MM.1S (cell line): Measurements from ENCODE around the gene RBFOX1.

Source experiments
- DNase-seq: peaks from one replicate; pipeline ENCODE4 v3.0.0-alpha.2; 2015
- H2AFZ ChIP-seq: fragments of 300-600 bp; sonication (generic); 2 replicates; pipeline ENCODE4 v1.6.0; 2016; ENCODE audit warnings: antibody characterized with exemption, low read length
- H3F3A ChIP-seq: fragments of 300-600 bp; sonication (generic); 2 replicates; pipeline ENCODE4 v1.6.1; 2016; ENCODE audit warnings: mild to moderate bottlenecking, antibody characterized with exemption, low read length, moderate library complexity, mixed read lengths; ENCODE audit not compliant: insufficient read depth
- H3K27ac ChIP-seq: fragments of 300-600 bp; sonication (generic); 2 replicates; pipeline ENCODE4 v1.5.1; 2016; ENCODE audit warnings: mild to moderate bottlenecking, low read length
- H3K27me3 ChIP-seq: fragments of 300-600 bp; sonication (generic); replicated peaks from 2 replicates; pipeline ENCODE4 v1.6.0; 2016; ENCODE audit warnings: low read length; ENCODE audit not compliant: insufficient read depth
- H3K36me3 ChIP-seq: fragments of 300-600 bp; sonication (generic); replicated peaks from 2 replicates; pipeline ENCODE4 v1.6.1; 2016; ENCODE audit warnings: mild to moderate bottlenecking, low read length, mixed read lengths; ENCODE audit not compliant: insufficient read depth
- H3K4me1 ChIP-seq: fragments of 300-600 bp; sonication (generic); 2 replicates; pipeline ENCODE4 v1.6.1; 2016; ENCODE audit warnings: low read length, mixed read lengths
- H3K4me2 ChIP-seq: fragments of 300-600 bp; sonication (generic); 2 replicates; pipeline ENCODE4 v1.6.0; 2016; ENCODE audit warnings: low read depth, low read length
- H3K4me3 ChIP-seq: fragments of 300-600 bp; sonication (generic); 2 replicates; pipeline ENCODE4 v1.5.1; 2016; ENCODE audit warnings: low read length, mixed read lengths
- H3K79me2 ChIP-seq: fragments of 300-600 bp; sonication (generic); 2 replicates; pipeline ENCODE4 v1.6.1; 2016; ENCODE audit warnings: mixed run types, low read length, mixed read lengths
- H3K9ac ChIP-seq: fragments of 300-600 bp; sonication (generic); 2 replicates; pipeline ENCODE4 v1.6.1; 2016; ENCODE audit warnings: low read length, mixed read lengths
- H3K9me2 ChIP-seq: fragments of 300-600 bp; sonication (generic); replicated peaks from 2 replicates; pipeline ENCODE4 v1.6.1; 2016; ENCODE audit warnings: mild to moderate bottlenecking, low read length, mixed read lengths; ENCODE audit not compliant: insufficient read depth
- H3K9me3 ChIP-seq: fragments of 300-600 bp; sonication (generic); replicated peaks from 2 replicates; pipeline ENCODE4 v1.6.1; 2016; ENCODE audit warnings: mild to moderate bottlenecking, low read length, mixed read lengths; ENCODE audit not compliant: insufficient read depth
- H4K20me1 ChIP-seq: fragments of 300-600 bp; sonication (generic); 2 replicates; pipeline ENCODE4 v1.6.1; 2016; ENCODE audit warnings: mild to moderate bottlenecking, low read length, moderate library complexity, mixed read lengths; ENCODE audit not compliant: insufficient read depth
- EZH2 ChIP-seq: fragments of 300-600 bp; sonication (generic); optimal IDR thresholded peaks from 2 replicates; pipeline ENCODE3; 2017; ENCODE audit warnings: low read depth, mild to moderate bottlenecking, antibody characterized with exemption, low read length, mixed read lengths
- EZH2phosphoT487 ChIP-seq: fragments of 300-600 bp; sonication (generic); IDR thresholded peaks from 2 replicates; pipeline ENCODE4 v1.6.1; 2018; ENCODE audit warnings: antibody characterized with exemption, low read length
- TF ChIP-seq, protein P1 (sequence below): fragments of 300-600 bp; sonication (generic); IDR thresholded peaks from 2 replicates; pipeline ENCODE4 v1.5.1; 2016; ENCODE audit warnings: antibody characterized with exemption, low read length, mixed read lengths

RBFOX1 gene

GRCh38 chr16:7443648-7444365 lies 111.2 kb downstream of the RBFOX1 start:
- no peak for TF ChIP-seq EZH2
- TF ChIP-seq, protein P1, sequence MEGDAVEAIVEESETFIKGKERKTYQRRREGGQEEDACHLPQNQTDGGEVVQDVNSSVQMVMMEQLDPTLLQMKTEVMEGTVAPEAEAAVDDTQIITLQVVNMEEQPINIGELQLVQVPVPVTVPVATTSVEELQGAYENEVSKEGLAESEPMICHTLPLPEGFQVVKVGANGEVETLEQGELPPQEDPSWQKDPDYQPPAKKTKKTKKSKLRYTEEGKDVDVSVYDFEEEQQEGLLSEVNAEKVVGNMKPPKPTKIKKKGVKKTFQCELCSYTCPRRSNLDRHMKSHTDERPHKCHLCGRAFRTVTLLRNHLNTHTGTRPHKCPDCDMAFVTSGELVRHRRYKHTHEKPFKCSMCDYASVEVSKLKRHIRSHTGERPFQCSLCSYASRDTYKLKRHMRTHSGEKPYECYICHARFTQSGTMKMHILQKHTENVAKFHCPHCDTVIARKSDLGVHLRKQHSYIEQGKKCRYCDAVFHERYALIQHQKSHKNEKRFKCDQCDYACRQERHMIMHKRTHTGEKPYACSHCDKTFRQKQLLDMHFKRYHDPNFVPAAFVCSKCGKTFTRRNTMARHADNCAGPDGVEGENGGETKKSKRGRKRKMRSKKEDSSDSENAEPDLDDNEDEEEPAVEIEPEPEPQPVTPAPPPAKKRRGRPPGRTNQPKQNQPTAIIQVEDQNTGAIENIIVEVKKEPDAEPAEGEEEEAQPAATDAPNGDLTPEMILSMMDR, result no peak
- no peak for TF ChIP-seq EZH2phosphoT487
- Histone ChIP-seq H3K9ac (no peak overlapping the region), H3K36me3 (no peaks in the 10 kb centered on the region), H4K20me1 (no peaks in the 10 kb centered on the region), H3K79me2 (no peaks in the 10 kb centered on the region), H3K4me3 (no peak overlapping the region), H3F3A (no peaks in the 10 kb centered on the region), H3K4me2 (no peak overlapping the region), H2AFZ (no peak overlapping the region), H3K27me3 (no peaks in the 10 kb centered on the region), H3K27ac (no peak overlapping the region), H3K9me2 (no peaks in the 10 kb centered on the region), H3K9me3 (no peaks in the 10 kb centered on the region), H3K4me1 (no peaks in the 10 kb centered on the region)
- no peak for DNase-seq

GRCh38 chr16:7449306-7449705 lies 116.7 kb downstream of the RBFOX1 start:
- TF ChIP-seq EZH2, result no peak
- no peak for TF ChIP-seq EZH2phosphoT487
- TF ChIP-seq, protein P1, result no peak
- H2AFZ ChIP-seq, result no peak overlapping the region
- no peaks in the 10 kb centered on the region for H3K79me2 ChIP-seq
- no peaks in the 10 kb centered on the region for H3K9me2 ChIP-seq
- H3K9ac ChIP-seq, result no peak overlapping the region
- no peak overlapping the region for H3K4me3 ChIP-seq
- no peak overlapping the region for H3K27ac ChIP-seq
- no peaks in the 10 kb centered on the region for H3K27me3 ChIP-seq
- no peak overlapping the region for H3K4me2 ChIP-seq
- no peak for DNase-seq
- no peaks in the 10 kb centered on the region for H3F3A ChIP-seq
- H3K4me1 ChIP-seq, result no peaks in the 10 kb centered on the region
- no peaks in the 10 kb centered on the region for H4K20me1 ChIP-seq
- H3K9me3 ChIP-seq, result no peaks in the 10 kb centered on the region
- H3K36me3 ChIP-seq, result no peaks in the 10 kb centered on the region

- DNase-seq, result no peak
- Histone ChIP-seq H3K79me2 (no peaks in the 10 kb centered on the region), H3K36me3 (no peaks in the 10 kb centered on the region), H3K27me3 (no peaks in the 10 kb centered on the region), H3K4me1 (no peaks in the 10 kb centered on the region), H3K4me2 (no peak overlapping the region), H3K9me3 (no peaks in the 10 kb centered on the region), H3K9me2 (no peaks in the 10 kb centered on the region), H2AFZ (no peak overlapping the region), H3K9ac (no peak overlapping the region), H3K4me3 (no peak overlapping the region), H3K27ac (no peak overlapping the region), H3F3A (no peaks in the 10 kb centered on the region), H4K20me1 (no peaks in the 10 kb centered on the region)
- no peak for TF ChIP-seq EZH2phosphoT487
- TF ChIP-seq EZH2, result no peak
- TF ChIP-seq, protein P1, result no peak
Observed at GRCh38 chr16:7449808-7450207, 117.2 kb downstream of the RBFOX1 start.
